IPS-18a (cell line): ENCODE data around the gene DNM1.

ENCODE experiments used
- H3K27ac ChIP-seq: one replicate; pipeline ENCODE4 v1.5.1; 2013; ENCODE audit warnings: low read length
- H3K27me3 ChIP-seq: one replicate; pipeline ENCODE4 v1.6.1; 2013; ENCODE audit warnings: mild to moderate bottlenecking, low read length; ENCODE audit not compliant: control insufficient read depth, insufficient read depth
- H3K36me3 ChIP-seq: one replicate; pipeline ENCODE4 v1.6.1; 2013; ENCODE audit warnings: low read depth, low read length; ENCODE audit not compliant: control insufficient read depth
- H3K4me1 ChIP-seq: one replicate; pipeline ENCODE4 v1.6.1; 2013; ENCODE audit warnings: low read depth, low read length; ENCODE audit not compliant: control insufficient read depth
- H3K4me3 ChIP-seq: one replicate; pipeline ENCODE4 v1.5.1; 2013; ENCODE audit warnings: low read length
- H3K9ac ChIP-seq: one replicate; pipeline ENCODE4 v1.6.1; 2013; ENCODE audit warnings: mild to moderate bottlenecking, low read length, moderate library complexity
- H3K9me3 ChIP-seq: one replicate; pipeline ENCODE4 v1.6.1; 2013; ENCODE audit warnings: low read depth, low read length; ENCODE audit not compliant: control insufficient read depth

The DNM1 gene

GRCh38 chr9:128259156-128259555, 56.0 kb downstream of the DNM1 start:
- no peak overlapping the region for H3K27ac ChIP-seq
- no peaks in the 10 kb centered on the region for H3K27me3 ChIP-seq
- H3K9me3 ChIP-seq: no peaks in the 10 kb centered on the region
- no peak overlapping the region for H3K9ac ChIP-seq
- H3K36me3 ChIP-seq: peaks cover 39% of the 10 kb centered on the region
- peaks cover 3% of the 10 kb centered on the region for H3K4me1 ChIP-seq
- H3K4me3 ChIP-seq: no peak overlapping the region

- Histone ChIP-seq H3K4me3 (no peak overlapping the region), H3K4me1 (no peaks in the 10 kb centered on the region), H3K36me3 (peaks cover 42% of the 10 kb centered on the region), H3K27me3 (no peaks in the 10 kb centered on the region), H3K27ac (no peak overlapping the region), H3K9me3 (no peaks in the 10 kb centered on the region), H3K9ac (no peak overlapping the region)
Measured at GRCh38 chr9:128260340-128260739, 57.2 kb downstream of the DNM1 start.

GRCh38 chr9:128262687-128263086, 59.5 kb downstream of the DNM1 start:
- Histone ChIP-seq H3K36me3 (peaks cover 36% of the 10 kb centered on the region), H3K9ac (no peak overlapping the region), H3K4me1 (no peaks in the 10 kb centered on the region), H3K27ac (no peak overlapping the region), H3K4me3 (no peak overlapping the region), H3K27me3 (no peaks in the 10 kb centered on the region), H3K9me3 (no peaks in the 10 kb centered on the region)

GRCh38 chr9:128265348-128265847, 62.2 kb downstream of the DNM1 start:
- H3K27me3 ChIP-seq: no peaks in the 10 kb centered on the region
- H3K27ac ChIP-seq: no peak overlapping the region
- no peak overlapping the region for H3K4me3 ChIP-seq
- H3K9me3 ChIP-seq: no peaks in the 10 kb centered on the region
- no peaks in the 10 kb centered on the region for H3K4me1 ChIP-seq
- H3K36me3 ChIP-seq: peaks cover 26% of the 10 kb centered on the region
- H3K9ac ChIP-seq: no peak overlapping the region

- Histone ChIP-seq H3K9ac (no peak overlapping the region), H3K36me3 (peaks cover 13% of the 10 kb centered on the region), H3K27me3 (no peaks in the 10 kb centered on the region), H3K4me1 (no peaks in the 10 kb centered on the region), H3K9me3 (no peaks in the 10 kb centered on the region), H3K4me3 (no peak overlapping the region), H3K27ac (no peak overlapping the region)
Measured at GRCh38 chr9:128266868-128267590, 63.9 kb downstream of the DNM1 start.

GRCh38 chr9:128271112-128271511, 67.9 kb downstream of the DNM1 start:
- Histone ChIP-seq H3K9ac (no peak overlapping the region), H3K4me1 (peaks cover 4% of the 10 kb centered on the region), H3K4me3 (no peak overlapping the region), H3K27me3 (no peaks in the 10 kb centered on the region), H3K9me3 (no peaks in the 10 kb centered on the region), H3K27ac (no peak overlapping the region), H3K36me3 (peaks cover 15% of the 10 kb centered on the region)

- H3K27me3 ChIP-seq: no peaks in the 10 kb centered on the region
- no peak overlapping the region for H3K4me3 ChIP-seq
- H3K36me3 ChIP-seq: peaks cover 15% of the 10 kb centered on the region
- H3K4me1 ChIP-seq: peaks cover 4% of the 10 kb centered on the region
- no peak overlapping the region for H3K9ac ChIP-seq
- no peak overlapping the region for H3K27ac ChIP-seq
- H3K9me3 ChIP-seq: no peaks in the 10 kb centered on the region
Measured at GRCh38 chr9:128271512-128271911, 68.3 kb downstream of the DNM1 start.

GRCh38 chr9:128274245-128274644, 71.1 kb downstream of the DNM1 start:
- Histone ChIP-seq H3K27me3 (no peaks in the 10 kb centered on the region), H3K36me3 (peaks cover 11% of the 10 kb centered on the region), H3K9me3 (no peaks in the 10 kb centered on the region), H3K4me3 (no peak overlapping the region), H3K9ac (no peak overlapping the region), H3K27ac (no peak overlapping the region), H3K4me1 (peaks cover 4% of the 10 kb centered on the region)

GRCh38 chr9:128275198-128276007, 72.2 kb downstream of the DNM1 start, which contains the start of gene GOLGA2:
GOLGA2 (minus strand) TSS chr9:128276007; CDS start chr9:128275976, 31 bp downstream.
- H3K27me3 ChIP-seq: no peaks in the 10 kb centered on the region
- H3K36me3 ChIP-seq: peaks cover 11% of the 10 kb centered on the region
- H3K4me3 ChIP-seq: peak within 1 kb of the TSS; percentile 91
- H3K9me3 ChIP-seq: no peaks in the 10 kb centered on the region
- peak within 1 kb of the TSS; percentile 81 for H3K9ac ChIP-seq
- H3K27ac ChIP-seq: peak within 1 kb of the TSS; percentile 60
- H3K4me1 ChIP-seq: peaks cover 4% of the 10 kb centered on the region

GRCh38 chr9:128276008-128276573, 72.9 kb downstream of the DNM1 start, which contains the start of gene SWI5:
SWI5 (plus strand) TSS chr9:128276276.
- Histone ChIP-seq H3K27ac (peak within 1 kb of the TSS; percentile 60), H3K36me3 (peaks cover 11% of the 10 kb centered on the region), H3K4me3 (peak within 1 kb of the TSS; percentile 91), H3K27me3 (no peaks in the 10 kb centered on the region), H3K9ac (peak within 1 kb of the TSS; percentile 81), H3K9me3 (no peaks in the 10 kb centered on the region), H3K4me1 (peaks cover 4% of the 10 kb centered on the region)

- Histone ChIP-seq H3K9me3 (no peaks in the 10 kb centered on the region), H3K27ac (peak overlapping the region; percentile 60), H3K36me3 (peaks cover 11% of the 10 kb centered on the region), H3K9ac (peak overlapping the region; percentile 79), H3K4me1 (peaks cover 4% of the 10 kb centered on the region), H3K4me3 (peak overlapping the region; percentile 89), H3K27me3 (no peaks in the 10 kb centered on the region)
Measured at GRCh38 chr9:128276574-128277270, 73.5 kb downstream of the DNM1 start.
